EL (cell line): ENCODE measurements around the gene P2RY11.

Experiments used
- DNase-seq: peaks from one replicate; pipeline ENCODE4 v3.0.0-alpha.2; 2016

The P2RY11 gene

GRCh38 chr19:10111405-10111811 lies at the start of gene P2RY11:
P2RY11 (plus strand) TSS chr19:10111693; CDS start chr19:10111722, 29 bp downstream.
- DNase-seq = no peak

- DNase-seq = no peak
Measured at GRCh38 chr19:10061717-10062310, 49.7 kb upstream of the P2RY11 start.

GRCh38 chr19:10068205-10068604 lies 43.3 kb upstream of the P2RY11 start:
- no peak for DNase-seq

DNA sequence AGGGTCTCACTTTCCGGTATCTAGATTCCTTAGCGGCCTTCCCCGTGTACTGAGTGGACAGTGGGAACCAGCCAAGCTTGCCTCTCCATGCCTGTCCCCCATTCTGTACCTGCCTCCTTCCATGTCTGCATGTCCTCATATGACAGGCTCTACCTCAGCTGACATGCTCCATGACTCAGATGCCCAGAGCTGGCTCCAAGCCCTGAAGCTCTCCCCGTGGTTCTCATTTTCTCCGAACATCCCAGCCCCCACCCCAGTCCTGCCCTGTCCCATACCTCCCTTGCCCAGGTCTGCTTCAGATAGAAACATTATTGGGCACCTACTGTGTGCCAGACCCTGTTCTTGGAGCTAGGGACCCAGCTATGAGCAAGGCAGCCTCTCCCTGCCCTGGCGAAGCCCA lies 42.4 kb upstream of the P2RY11 start:
- no peak for DNase-seq

DNA sequence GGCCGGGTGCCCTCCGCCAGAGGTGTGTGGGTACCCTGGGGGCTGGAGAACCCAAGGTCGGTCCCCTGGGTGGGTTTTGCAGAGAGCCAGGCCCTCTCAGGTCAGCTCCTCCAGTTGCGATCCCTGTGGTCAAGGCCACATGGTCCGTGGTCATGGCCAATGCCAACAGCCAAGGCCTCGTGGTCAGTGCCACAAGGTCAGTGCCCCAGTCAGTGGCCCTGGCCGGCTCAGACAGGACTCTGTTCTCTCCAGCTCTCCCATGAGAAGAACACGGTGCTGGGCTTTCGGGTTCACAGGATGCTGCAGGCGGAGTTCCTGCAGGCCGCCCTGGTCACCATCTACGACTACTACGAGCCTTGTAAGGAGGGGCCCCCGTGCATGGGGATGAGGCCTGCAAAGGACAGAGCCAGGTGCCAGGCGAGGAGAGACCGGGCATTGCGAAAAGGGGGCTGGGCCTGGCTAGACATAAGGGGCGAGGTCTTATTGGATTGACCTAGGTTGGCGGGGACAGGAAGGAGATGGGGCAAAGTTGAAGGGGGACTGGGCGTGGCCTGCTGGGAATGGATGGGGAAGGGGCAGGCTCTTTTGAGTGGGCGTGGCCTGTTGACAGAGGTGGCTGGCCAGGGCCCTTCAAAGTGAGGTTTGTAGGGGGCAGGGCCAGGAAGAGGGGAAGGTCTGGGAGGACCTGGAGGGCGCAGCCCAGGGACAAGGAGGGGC lies 40.6 kb upstream of the P2RY11 start:
- no peak for DNase-seq

- peak; percentile 40 for DNase-seq
Measured at GRCh38 chr19:10074153-10074552, 37.3 kb upstream of the P2RY11 start.

- no peak for DNase-seq
Measured at GRCh38 chr19:10076535-10076934, 35.0 kb upstream of the P2RY11 start.

GRCh38 chr19:10078329-10078728 lies 33.2 kb upstream of the P2RY11 start:
- DNase-seq = no peak

DNA sequence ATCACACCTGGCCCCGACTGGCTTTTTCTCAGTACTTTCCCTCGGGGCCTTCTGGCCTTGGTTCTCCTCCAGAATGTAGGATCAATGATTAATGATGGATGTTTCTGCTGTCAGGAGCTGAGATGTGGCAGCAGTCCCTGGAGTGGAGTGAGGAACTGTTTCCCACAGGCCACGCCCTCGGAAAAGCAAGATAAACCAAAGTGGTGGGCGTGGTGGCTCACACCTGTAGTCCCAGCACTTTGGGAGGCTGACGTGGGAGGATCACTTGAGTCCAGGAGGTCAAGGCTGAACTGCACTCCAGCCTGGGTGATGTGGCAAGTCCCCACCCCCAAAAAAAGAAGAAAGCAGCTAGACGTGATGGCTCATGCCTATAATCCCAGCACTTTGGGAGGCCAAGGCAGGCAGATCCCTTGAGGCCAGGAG lies 32.5 kb upstream of the P2RY11 start:
- DNase-seq = no peak

DNA sequence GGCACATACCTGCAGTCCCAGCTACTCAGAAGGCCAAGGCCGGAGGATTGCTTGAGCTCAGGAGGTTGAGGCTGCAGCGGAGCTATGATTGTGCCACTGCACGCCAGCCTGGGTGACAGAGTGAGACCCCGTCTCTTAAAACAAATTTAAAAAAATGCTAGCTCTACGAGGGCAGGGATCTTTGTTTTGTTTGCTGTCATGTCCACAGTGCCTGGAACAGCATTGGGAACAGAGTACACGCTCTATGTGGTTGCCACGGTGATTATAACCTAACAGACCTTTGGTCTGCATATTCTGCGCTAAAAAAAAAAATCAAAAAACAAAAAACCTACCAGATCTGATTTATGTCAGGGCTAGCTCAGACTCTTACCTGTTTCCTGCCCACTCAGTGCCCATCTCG lies 27.6 kb upstream of the P2RY11 start:
- DNase-seq = no peak

GRCh38 chr19:10084803-10085202 lies 26.7 kb upstream of the P2RY11 start:
- DNase-seq = no peak

- DNase-seq = peak; percentile 84
Measured at GRCh38 chr19:10085641-10086590, 25.6 kb upstream of the P2RY11 start, which contains the start of gene SHFL. SHFL (plus strand) TSS chr19:10086317; CDS start chr19:10086428, 111 bp downstream.

- peak; percentile 27 for DNase-seq
Measured at GRCh38 chr19:10086591-10087192, 24.8 kb upstream of the P2RY11 start.

GRCh38 chr19:10087296-10088061 lies 24.0 kb upstream of the P2RY11 start:
- DNase-seq = no peak

GRCh38 chr19:10088949-10089554 lies 22.4 kb upstream of the P2RY11 start:
- DNase-seq = no peak

DNA sequence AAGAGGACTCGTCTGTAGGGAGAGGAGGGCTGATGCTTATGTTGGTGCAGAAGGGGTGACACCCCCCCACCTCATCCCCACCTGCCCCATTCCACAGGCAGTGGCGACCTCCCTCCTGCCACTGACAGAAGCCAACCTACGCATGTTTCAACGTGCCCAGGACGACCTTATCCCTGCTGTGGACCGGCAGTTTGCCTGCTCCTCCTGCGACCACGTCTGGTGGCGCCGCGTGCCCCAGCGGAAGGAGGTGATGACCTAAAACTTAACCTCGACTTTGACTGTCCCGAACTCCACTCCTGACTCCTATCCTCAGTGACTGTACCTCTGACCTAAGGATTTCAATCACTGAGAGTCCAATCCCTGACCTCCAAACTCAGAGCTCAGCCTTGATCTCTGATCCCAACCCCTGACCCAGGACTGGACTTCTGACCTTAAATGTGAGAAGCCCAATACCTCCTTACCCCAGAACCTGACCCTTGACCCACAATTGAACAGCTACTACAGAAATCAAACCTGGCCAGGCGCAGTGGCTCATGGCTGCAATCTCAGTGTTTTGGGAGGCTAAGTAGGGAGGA lies 21.6 kb upstream of the P2RY11 start:
- no peak for DNase-seq

GRCh38 chr19:10091370-10091687 lies 20.2 kb upstream of the P2RY11 start:
- DNase-seq = no peak

DNA sequence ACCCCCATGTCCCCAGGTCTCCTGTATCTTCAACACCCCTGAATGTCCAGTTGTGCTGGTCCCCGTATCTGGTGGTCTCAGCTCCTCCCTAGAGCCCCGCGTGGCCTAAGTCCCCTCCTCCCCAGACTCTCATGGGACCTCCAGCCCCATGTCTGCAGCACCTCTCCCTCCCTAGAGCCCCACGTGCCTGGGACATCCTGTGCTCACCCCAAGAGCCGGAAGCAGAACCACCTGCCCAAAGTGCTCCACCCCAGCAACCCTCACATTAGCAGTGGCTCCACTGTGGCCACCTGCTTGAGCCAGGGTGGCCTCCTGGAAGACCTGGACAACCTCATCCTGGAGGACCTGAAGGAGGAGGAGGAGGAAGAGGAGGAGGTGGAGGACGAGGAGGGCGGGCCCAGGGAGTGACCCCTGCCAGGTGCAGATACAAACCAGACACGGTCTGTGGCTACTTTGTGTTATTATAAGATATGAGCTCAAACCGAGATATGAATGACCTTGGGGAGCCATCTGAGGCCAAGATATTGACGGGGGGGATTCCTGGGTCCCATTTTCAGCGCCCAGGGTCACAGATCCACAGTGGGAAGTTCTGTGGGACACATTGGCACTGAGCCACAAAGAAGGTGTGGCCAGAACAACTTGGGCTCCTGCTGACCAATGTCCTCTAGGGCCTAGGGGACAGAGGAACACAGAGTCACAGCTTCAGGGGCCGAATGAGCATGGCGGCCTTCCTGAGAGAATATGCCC lies 19.4 kb upstream of the P2RY11 start:
- DNase-seq = no peak

DNA sequence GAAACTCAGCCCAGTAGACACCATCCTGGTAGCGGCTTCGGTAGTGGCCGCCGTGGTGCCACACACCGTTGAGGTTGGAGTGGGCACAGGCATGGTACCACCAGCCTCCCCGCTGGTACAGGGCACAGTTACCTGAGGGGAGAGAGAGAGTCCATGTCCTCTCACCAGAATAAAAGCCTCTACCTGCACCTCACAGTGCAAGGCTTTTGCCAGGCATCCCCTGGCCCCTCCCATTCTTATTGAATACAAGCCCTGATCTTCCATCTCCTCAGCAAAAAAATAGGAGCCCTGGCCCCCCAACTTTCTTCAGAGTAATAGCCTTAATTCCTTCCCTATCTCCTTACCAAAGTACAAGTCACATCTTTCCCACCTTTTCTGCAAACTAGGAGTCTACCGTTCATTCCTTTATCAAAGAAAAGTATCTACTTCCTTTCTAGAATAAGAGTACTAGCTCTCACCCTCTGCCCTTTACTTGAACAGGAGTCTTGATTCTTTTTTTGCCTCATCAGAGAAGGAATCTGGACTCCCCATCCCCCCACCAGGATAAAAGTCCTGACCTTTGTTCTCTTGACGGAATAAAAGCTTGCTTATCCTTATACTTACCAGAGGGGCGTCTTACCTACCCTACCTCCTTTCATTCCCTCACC lies 18.7 kb upstream of the P2RY11 start:
- no peak for DNase-seq
